Osteocyte (in vitro differentiated cells): ENCODE results near the gene ZRANB1. TPM values are rescaled to one million over a fixed set of nuclear protein-coding genes. Genes with fewer than 3 reads are reported as not detected.
"Not testable (repeated sequence)": the region's sequence is repeated elsewhere in the genome, so short reads cannot be mapped to it uniquely, and the experiment has no call there.

Experiments used
- DNase-seq: peaks from one replicate; pipeline ENCODE4 v3.0.0; 2021; ENCODE audit warnings: mixed read lengths; ENCODE audit not compliant: unreplicated experiment; ENCODE audit errors: extremely low spot score
- H3K27ac Mint-ChIP-seq: one replicate; pipeline ENCODE4 v1.8.0; 2021; ENCODE audit warnings: mild to moderate bottlenecking, mixed read lengths; ENCODE audit not compliant: unreplicated experiment
- H3K27me3 Mint-ChIP-seq: one replicate; pipeline ENCODE4 v1.8.0; 2021; ENCODE audit warnings: mixed read lengths; ENCODE audit not compliant: unreplicated experiment
- H3K36me3 Mint-ChIP-seq: one replicate; pipeline ENCODE4 v1.8.0; 2021; ENCODE audit warnings: mixed read lengths; ENCODE audit not compliant: unreplicated experiment
- H3K4me1 Mint-ChIP-seq: one replicate; pipeline ENCODE4 v1.8.0; 2021; ENCODE audit warnings: mixed read lengths; ENCODE audit not compliant: unreplicated experiment
- H3K4me3 Mint-ChIP-seq: one replicate; pipeline ENCODE4 v1.8.0; 2021; ENCODE audit warnings: mild to moderate bottlenecking, moderate library complexity, mixed read lengths; ENCODE audit not compliant: unreplicated experiment
- H3K9me3 Mint-ChIP-seq: one replicate; pipeline ENCODE4 v1.8.0; 2021; ENCODE audit warnings: mixed read lengths; ENCODE audit not compliant: unreplicated experiment
- CTCF ChIP-seq: fragments of 200-600 bp; sonication (generic); IDR thresholded peaks from 2 replicates; pipeline ENCODE4 v1.5.0; 2021; ENCODE audit warnings: antibody characterized with exemption, mild to moderate bottlenecking, moderate library complexity
- total RNA-seq: library from RNA; stranded (reverse); gene quantifications from 2 replicates; pipeline ENCODE4 v1.2.1, GENCODE V29; 2021

The ZRANB1 gene
- total RNA-seq, 1 donor from 2014 or later: 26.8 TPM

GRCh38 chr10:124985162-124985561 lies 43.2 kb downstream of the ZRANB1 start:
- Mint-ChIP-seq H3K9me3 (no peaks in the 10 kb centered on the region), H3K27ac (no peak overlapping the region), H3K27me3 (no peaks in the 10 kb centered on the region), H3K4me3 (no peak overlapping the region), H3K36me3 (peaks cover 64% of the 10 kb centered on the region), H3K4me1 (peaks cover 7% of the 10 kb centered on the region)
- TF ChIP-seq CTCF: no peak
- no peak for DNase-seq

GRCh38 chr10:124987788-124988187 lies 45.9 kb downstream of the ZRANB1 start:
- H3K27me3 Mint-ChIP-seq: no peaks in the 10 kb centered on the region
- no peaks in the 10 kb centered on the region for H3K9me3 Mint-ChIP-seq
- TF ChIP-seq CTCF: no peak
- H3K27ac Mint-ChIP-seq: peak overlapping the region; percentile 52
- peaks cover 9% of the 10 kb centered on the region for H3K4me1 Mint-ChIP-seq
- H3K4me3 Mint-ChIP-seq: no peak overlapping the region
- no peak for DNase-seq
- peaks cover 63% of the 10 kb centered on the region for H3K36me3 Mint-ChIP-seq

GRCh38 chr10:124988753-124989152 lies 46.8 kb downstream of the ZRANB1 start:
- H3K9me3 Mint-ChIP-seq, H3K4me1 Mint-ChIP-seq, H3K4me3 Mint-ChIP-seq, H3K27me3 Mint-ChIP-seq, DNase-seq: not testable (repeated sequence)
- Mint-ChIP-seq H3K36me3 (peaks cover 64% of the 10 kb centered on the region), H3K27ac (peak overlapping the region; percentile 63)

GRCh38 chr10:124989526-124989925 lies 47.6 kb downstream of the ZRANB1 start:
- Mint-ChIP-seq H3K4me1 (peaks cover 9% of the 10 kb centered on the region), H3K27me3 (no peaks in the 10 kb centered on the region), H3K4me3 (no peak overlapping the region), H3K9me3 (no peaks in the 10 kb centered on the region), H3K36me3 (peaks cover 65% of the 10 kb centered on the region), H3K27ac (peak overlapping the region; percentile 63)
- TF ChIP-seq CTCF: no peak
- no peak for DNase-seq

- Mint-ChIP-seq H3K27ac (no peak overlapping the region), H3K4me1 (peaks cover 9% of the 10 kb centered on the region), H3K4me3 (no peak overlapping the region), H3K9me3 (no peaks in the 10 kb centered on the region), H3K36me3 (peaks cover 64% of the 10 kb centered on the region), H3K27me3 (no peaks in the 10 kb centered on the region)
- no peak for TF ChIP-seq CTCF
- no peak for DNase-seq
Measured at GRCh38 chr10:124990671-124991625, 49.0 kb downstream of the ZRANB1 start.
